HFF-Myc (cell line): ENCODE data around the gene CHMP4A.

Source experiments
- DNase-seq: peaks from one replicate; pipeline ENCODE4 v3.0.0-alpha.2; 2011; ENCODE audit warnings: low read depth; ENCODE audit errors: extremely low read depth
- H3K4me3 ChIP-seq: replicated peaks from 2 replicates; pipeline ENCODE4 v1.5.1; 2011; ENCODE audit warnings: low read depth, mild to moderate bottlenecking, control low read depth, low read length
- TF ChIP-seq, protein P1 (sequence below): IDR thresholded peaks from 2 replicates; pipeline ENCODE4 v1.5.1; 2012; ENCODE audit warnings: mild to moderate bottlenecking, low read depth, low read length, control low read depth; ENCODE audit errors: missing control alignments

CHMP4A gene, protein sequence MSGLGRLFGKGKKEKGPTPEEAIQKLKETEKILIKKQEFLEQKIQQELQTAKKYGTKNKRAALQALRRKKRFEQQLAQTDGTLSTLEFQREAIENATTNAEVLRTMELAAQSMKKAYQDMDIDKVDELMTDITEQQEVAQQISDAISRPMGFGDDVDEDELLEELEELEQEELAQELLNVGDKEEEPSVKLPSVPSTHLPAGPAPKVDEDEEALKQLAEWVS

DNA sequence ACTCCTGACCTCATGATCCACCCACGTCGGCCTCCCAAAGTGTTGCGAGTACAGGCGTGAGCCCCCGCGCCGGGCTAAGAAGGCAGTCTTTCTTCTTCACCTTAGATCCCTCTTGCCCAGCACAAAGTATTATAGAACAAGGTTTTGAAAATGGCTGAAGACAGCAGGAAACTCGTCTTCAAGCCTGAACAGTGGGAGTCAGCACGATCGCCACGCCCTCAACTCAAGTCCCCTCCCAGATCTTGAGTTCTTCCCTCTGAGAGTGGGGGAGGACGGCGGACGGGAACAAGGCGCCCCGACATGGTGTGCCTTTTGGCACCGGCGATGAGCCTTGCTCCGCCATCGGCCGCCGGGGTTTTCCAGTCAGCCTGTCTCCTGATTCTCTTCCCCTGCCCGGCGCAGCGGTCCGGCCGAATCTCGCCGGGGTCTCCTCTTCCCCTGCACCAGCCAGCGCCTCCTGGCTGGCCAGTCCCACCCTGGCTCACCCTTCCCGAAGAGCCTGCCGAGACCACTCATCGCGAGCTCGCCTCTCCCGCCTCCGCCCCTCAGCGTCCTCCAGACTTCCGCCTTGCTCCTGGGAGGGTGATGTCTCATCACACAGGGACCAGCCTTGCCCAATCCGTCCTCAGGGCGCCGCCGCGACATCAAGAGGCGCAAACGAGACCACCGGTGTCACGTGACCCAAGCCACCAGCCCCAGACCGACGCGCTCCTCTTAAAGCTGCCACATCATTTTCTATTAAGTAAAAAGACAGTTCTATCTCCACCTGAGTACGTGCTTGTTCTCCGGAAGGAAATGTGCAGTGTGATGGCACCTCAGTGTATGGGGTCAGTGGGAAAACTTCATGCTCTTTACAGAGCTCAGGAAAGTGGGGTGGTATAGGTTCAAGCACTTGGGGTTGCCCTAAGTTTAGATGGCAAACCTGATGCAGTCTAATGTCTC is at the start of gene CHMP4A:
TSS of gene CHMP4A (minus strand) at position 565 of the 942 bp plus-strand sequence. CDS start at position 516, 49 bp downstream.
- H3K4me3 ChIP-seq: peak within 1 kb of the TSS; percentile 73
- TF ChIP-seq, protein P1, sequence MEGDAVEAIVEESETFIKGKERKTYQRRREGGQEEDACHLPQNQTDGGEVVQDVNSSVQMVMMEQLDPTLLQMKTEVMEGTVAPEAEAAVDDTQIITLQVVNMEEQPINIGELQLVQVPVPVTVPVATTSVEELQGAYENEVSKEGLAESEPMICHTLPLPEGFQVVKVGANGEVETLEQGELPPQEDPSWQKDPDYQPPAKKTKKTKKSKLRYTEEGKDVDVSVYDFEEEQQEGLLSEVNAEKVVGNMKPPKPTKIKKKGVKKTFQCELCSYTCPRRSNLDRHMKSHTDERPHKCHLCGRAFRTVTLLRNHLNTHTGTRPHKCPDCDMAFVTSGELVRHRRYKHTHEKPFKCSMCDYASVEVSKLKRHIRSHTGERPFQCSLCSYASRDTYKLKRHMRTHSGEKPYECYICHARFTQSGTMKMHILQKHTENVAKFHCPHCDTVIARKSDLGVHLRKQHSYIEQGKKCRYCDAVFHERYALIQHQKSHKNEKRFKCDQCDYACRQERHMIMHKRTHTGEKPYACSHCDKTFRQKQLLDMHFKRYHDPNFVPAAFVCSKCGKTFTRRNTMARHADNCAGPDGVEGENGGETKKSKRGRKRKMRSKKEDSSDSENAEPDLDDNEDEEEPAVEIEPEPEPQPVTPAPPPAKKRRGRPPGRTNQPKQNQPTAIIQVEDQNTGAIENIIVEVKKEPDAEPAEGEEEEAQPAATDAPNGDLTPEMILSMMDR: no peak
- peak; percentile 94 for DNase-seq

DNA sequence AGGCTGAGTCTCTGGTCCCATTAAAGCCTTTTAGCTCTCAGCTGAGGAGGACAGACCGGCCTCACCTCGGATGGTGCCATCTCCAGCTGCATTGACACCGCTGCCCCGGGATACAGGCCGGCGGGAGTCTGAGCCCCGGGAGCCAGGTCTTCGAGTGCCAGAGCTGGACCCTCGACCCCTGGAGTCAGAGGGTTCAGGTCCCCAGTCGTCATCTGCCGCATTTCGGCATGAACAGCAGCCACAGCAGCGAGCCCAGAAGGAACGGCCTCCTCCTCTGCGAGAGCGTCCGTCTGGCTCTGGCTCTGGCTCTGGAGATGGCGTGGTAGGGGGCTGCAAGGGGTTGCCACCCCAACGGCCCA is 48.7 kb upstream of the CHMP4A start:
- DNase-seq: no peak
- TF ChIP-seq, protein P1: no peak
- no peak overlapping the region for H3K4me3 ChIP-seq

DNA sequence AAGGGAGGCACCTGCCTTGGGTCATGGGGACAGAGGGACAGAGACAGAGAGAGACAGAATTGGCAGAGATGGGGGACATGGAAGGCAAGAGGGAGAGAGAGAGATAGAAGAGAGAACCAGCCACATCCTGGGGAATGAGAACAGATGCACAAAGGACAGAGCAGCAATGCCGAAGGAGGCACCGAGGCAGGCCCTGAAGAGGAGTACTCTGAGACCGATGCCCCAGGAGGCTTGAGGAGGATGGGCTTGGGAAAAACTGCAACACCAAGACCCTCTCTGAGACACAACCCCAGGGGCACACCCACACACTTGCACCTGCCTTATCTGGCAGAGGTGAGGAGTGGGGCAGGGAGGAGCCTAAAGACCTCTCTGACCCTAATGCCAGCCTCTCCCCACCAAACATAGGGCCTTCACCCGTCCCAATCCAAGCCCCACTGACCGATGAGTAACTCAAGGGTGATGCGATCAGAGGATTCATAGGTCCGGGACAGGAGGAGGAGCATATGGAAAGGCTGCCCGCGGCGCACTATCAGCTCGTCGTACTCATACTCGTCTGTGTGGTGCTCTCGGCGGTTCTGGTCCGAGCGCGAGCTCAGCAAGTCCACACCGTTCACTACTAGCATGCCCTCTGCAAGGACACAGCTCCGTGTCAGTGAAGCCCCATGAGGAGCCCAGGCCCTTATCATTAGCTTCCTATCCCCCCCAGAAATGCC is 48.1 kb upstream of the CHMP4A start:
- H3K4me3 ChIP-seq: no peak overlapping the region

DNA sequence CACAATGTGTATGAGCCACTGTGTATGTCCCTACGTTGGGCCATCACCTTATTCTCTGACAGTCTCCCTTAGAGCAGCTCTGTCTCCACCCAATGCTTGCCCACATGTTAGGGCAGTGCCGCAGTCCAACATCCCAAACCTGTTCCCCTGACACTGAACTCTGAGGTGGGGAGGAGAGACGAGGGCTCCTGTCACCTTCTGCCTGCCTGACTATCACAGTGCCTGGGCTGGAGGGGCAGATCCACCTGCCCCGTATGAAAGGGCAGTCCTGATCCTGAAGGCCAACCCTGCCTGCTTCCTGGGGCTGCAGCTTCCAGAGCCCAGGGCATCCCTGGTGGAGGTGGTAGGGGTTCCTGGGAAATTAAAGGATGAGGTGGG is 47.5 kb upstream of the CHMP4A start:
- no peak for DNase-seq
- TF ChIP-seq, protein P1: no peak
- H3K4me3 ChIP-seq: no peak overlapping the region

More for the DNA sequence above, 48.1 kb upstream of the CHMP4A start:
- TF ChIP-seq, protein P1: no peak
- no peak for DNase-seq

DNA sequence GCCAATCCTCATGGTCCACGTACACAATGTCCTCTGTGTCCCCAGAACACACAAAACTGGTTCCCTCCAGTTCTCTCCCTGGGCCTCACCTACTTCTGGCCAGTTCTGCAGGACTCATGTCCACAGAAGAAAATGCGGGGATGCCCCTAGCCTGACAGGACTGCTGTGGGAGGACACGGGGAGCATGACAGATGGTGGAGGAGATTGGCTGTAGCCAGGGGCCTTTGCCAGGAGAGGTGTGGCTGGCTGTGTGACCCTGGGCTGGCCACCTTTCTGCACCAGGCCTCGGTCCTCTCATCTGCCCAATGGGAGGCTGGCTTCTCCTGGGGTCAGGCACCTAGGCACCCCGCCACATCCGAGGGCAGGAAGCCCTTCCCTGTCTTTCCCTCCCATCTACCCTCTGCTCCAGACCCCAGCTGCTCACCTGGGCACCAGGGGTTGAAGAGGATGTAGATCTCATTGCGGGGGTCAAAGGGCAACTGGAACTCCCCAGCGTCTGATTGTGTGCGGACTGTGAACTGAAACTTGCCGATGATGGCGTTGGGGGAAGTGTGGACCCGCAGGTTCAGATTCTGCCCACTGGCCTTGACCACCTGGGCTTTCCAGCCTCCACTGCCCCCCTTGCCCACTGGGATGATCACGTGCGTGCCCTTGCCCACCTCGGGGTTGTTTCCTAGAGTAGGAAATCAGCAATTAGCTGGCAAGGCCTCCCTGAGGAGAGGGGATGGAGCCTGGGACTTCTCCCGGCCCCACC is 46.9 kb upstream of the CHMP4A start:
- DNase-seq: no peak
- TF ChIP-seq, protein P1: no peak
- H3K4me3 ChIP-seq: no peak overlapping the region

DNA sequence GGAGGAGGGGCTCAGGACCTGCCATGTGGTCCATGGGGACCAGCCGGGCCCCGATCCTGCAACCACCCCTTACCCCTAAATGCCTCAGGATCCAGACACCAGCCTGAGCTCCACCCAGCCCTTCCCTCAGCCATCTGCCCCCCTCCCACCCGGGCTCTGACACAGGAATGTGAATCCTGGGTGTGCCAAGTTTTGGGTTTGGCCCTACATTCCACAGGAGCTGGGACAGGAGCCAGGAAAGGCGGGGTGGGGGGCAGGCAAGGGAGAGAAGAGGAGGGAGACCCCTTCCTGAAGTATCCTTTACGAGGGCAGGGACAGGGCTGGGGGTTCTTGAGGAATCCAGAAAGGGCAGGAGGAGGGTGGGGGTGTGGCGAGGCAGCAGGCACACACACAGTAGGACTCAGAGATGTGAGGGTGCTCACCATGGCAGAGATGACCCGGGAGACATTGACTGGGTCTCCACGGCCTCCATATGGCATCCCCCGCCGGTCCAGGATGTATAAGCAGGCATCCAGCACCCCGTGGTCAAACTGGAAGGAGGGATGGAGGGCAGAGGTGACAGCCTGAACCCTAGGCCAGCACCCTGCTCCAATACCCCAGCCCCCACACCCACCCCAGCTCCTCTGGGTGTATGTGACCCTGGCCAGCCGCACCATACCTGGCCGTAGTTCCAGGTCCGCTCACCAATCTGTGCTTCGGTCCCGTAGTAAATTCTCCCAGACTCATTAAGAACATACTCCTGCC is 46.2 kb upstream of the CHMP4A start:
- TF ChIP-seq, protein P1: no peak
- no peak overlapping the region for H3K4me3 ChIP-seq
- DNase-seq: no peak
